CD14-positive monocyte (primary cell): Measurements from ENCODE around the gene CISTR. TPM values are rescaled to one million over a fixed set of nuclear protein-coding genes. Genes with fewer than 3 reads are reported as not detected.

Experiments
- DNase-seq, 3 donors: peaks; one replicate each; pipeline ENCODE4 v3.0.0-alpha.2; 2011 to 2022
- H2AFZ ChIP-seq: 2 replicates; pipeline ENCODE4 v1.6.0; 2012; ENCODE audit warnings: mild to moderate bottlenecking, low read depth, low read length, inconsistent platforms; ENCODE audit not compliant: insufficient read depth, poor library complexity, severe bottlenecking
- H3K27ac ChIP-seq, 2 donors: 1 replicate in 1 of 2; 2 replicates in 1 of 2; pipeline ENCODE4 v1.5.1; 2012 to 2013; ENCODE audit warnings: low read length in 2 of 2, control low read depth in 1 of 2, inconsistent platforms in 1 of 2, low read depth in 1 of 2, mild to moderate bottlenecking in 1 of 2
- H3K27me3 ChIP-seq, 2 donors: one replicate each; pipeline versions ENCODE4 v1.6.0 to v1.6.1; 2011 to 2013; ENCODE audit warnings: low read length in 2 of 2; ENCODE audit not compliant: control insufficient read depth in 2 of 2, insufficient read depth in 2 of 2
- H3K36me3 ChIP-seq, 2 donors: replicated peaks in 1 of 2; 1 replicate in 1 of 2; 2 replicates in 1 of 2; pipeline versions ENCODE4 v1.5.1 to v1.6.1; 2012 to 2013; ENCODE audit warnings: low read length in 2 of 2, control low read depth in 1 of 2, inconsistent platforms in 1 of 2, mild to moderate bottlenecking in 1 of 2; ENCODE audit not compliant: insufficient read depth in 2 of 2, control insufficient read depth in 1 of 2
- H3K4me1 ChIP-seq, 2 donors: 1 replicate in 1 of 2; 2 replicates in 1 of 2; pipeline versions ENCODE4 v1.5.1 to v1.6.1; 2012 to 2013; ENCODE audit warnings: low read length in 2 of 2, control low read depth in 1 of 2, inconsistent platforms in 1 of 2, mild to moderate bottlenecking in 1 of 2, moderate library complexity in 1 of 2; ENCODE audit not compliant: insufficient read depth in 2 of 2, control insufficient read depth in 1 of 2
- H3K4me2 ChIP-seq: replicated peaks from 2 replicates; pipeline ENCODE3; 2012; ENCODE audit warnings: low read length, moderate library complexity, mild to moderate bottlenecking; ENCODE audit not compliant: poor library complexity, severe bottlenecking; ENCODE audit errors: extremely low read depth
- H3K4me3 ChIP-seq, 3 experiments: fragments of 200-600 bp in 1 of 3; sonication (generic) in 1 of 3; replicated peaks in 1 of 3; 1 replicate in 2 of 3; 2 replicates in 1 of 3; pipeline ENCODE4 v1.5.1; 2011 to 2013; ENCODE audit warnings: low read length in 3 of 3, mild to moderate bottlenecking in 3 of 3, control low read depth in 2 of 3, low read depth in 2 of 3, inconsistent platforms in 1 of 3, moderate library complexity in 1 of 3
- H3K79me2 ChIP-seq: 2 replicates; pipeline ENCODE4 v1.6.0; 2012; ENCODE audit warnings: mild to moderate bottlenecking, control low read depth, inconsistent platforms, low read length, moderate library complexity; ENCODE audit not compliant: insufficient read depth
- H3K9ac ChIP-seq: 2 replicates; pipeline ENCODE4 v1.6.0; 2017; ENCODE audit warnings: low read length, mild to moderate bottlenecking; ENCODE audit not compliant: insufficient read depth, poor library complexity, severe bottlenecking
- H3K9me3 ChIP-seq, 2 donors: replicated peaks in 1 of 2; 1 replicate in 1 of 2; 2 replicates in 1 of 2; pipeline versions ENCODE4 v1.5.1 to v1.6.1; 2012 to 2013; ENCODE audit warnings: low read length in 2 of 2, control low read depth in 1 of 2; ENCODE audit not compliant: control insufficient read depth in 1 of 2, insufficient read depth in 1 of 2
- H4K20me1 ChIP-seq: 2 replicates; pipeline ENCODE4 v1.6.0; 2012; ENCODE audit warnings: mild to moderate bottlenecking, low read length, control low read depth, moderate library complexity; ENCODE audit not compliant: insufficient read depth
- H3K27ac Mint-ChIP-seq, 7 donors: one replicate each; pipeline ENCODE4 v1.8.0; 2020; ENCODE audit warnings: mild to moderate bottlenecking in 7 of 7, mixed read lengths in 7 of 7, moderate library complexity in 6 of 7, inconsistent platforms in 2 of 7
- H3K27me3 Mint-ChIP-seq, 3 donors: one replicate each; pipeline ENCODE4 v1.8.0; 2021 to 2022; ENCODE audit warnings: low read depth in 3 of 3, mild to moderate bottlenecking in 3 of 3, mixed read lengths in 3 of 3, moderate library complexity in 3 of 3, inconsistent platforms in 1 of 3
- H3K36me3 Mint-ChIP-seq, 2 donors: one replicate each; pipeline ENCODE4 v1.8.0; 2020; ENCODE audit warnings: mixed read lengths in 2 of 2, inconsistent platforms in 1 of 2, mild to moderate bottlenecking in 1 of 2
- H3K4me1 Mint-ChIP-seq: one replicate; pipeline ENCODE4 v1.8.0; 2020; ENCODE audit warnings: mild to moderate bottlenecking, mixed read lengths
- H3K4me3 Mint-ChIP-seq, 2 donors: one replicate each; pipeline ENCODE4 v1.8.0; 2020; ENCODE audit warnings: mild to moderate bottlenecking in 2 of 2, mixed read lengths in 2 of 2, moderate library complexity in 1 of 2
- H3K9me3 Mint-ChIP-seq, 7 donors: one replicate each; pipeline ENCODE4 v1.8.0; 2020 to 2022; ENCODE audit warnings: mixed read lengths in 7 of 7, mild to moderate bottlenecking in 6 of 7, moderate library complexity in 6 of 7, inconsistent platforms in 2 of 7
- CTCF ChIP-seq: fragments of 200-600 bp; IDR thresholded peaks from one replicate; pipeline ENCODE4 v1.8.0; 2022; ENCODE audit warnings: antibody characterized with exemption, mild to moderate bottlenecking
- WGBS: methylation state at CpG from one replicate; pipeline ENCODE4 v1.1.5; 2013; ENCODE audit warnings: missing lambda C conversion rate; ENCODE audit not compliant: insufficient coverage; 5-methylcytosine and 5-hydroxymethylcytosine counted together
- intact Hi-C, 2 donors: fragments of 100-400 bp; cut with micrococcal nuclease; formaldehyde crosslinking; loops; one replicate each; pipeline versions ENCODE4 v1.15.0 to v1.15.1; 2023
- polyA plus RNA-seq, 3 donors: library from polyadenylated mRNA; depleted of rRNA in 1 of 3; unstranded in 2 of 3; stranded (reverse) in 1 of 3; fragments of 300-500 nt in 2 of 3; fragments of >200 nt in 1 of 3; fragmentation: Illumina TruSeq in 2 of 3; gene quantifications; 1 replicate in 2 of 3; 2 replicates in 1 of 3; pipeline ENCODE4 v1.2.3, GENCODE V29; 2012 to 2021

The CISTR gene
- polyA plus RNA-seq, 3 donors: not detected

GRCh38 chr12:53744130-53744441 is 7.7 kb downstream of the CISTR start:
- Histone ChIP-seq H3K27ac (no peak overlapping the region), H3K27me3 (peaks cover 49 to 86% of the 10 kb centered on the region in 2 donors), H3K4me3 (no peak overlapping the region), H3K9me3 (peaks cover 0 to 20% of the 10 kb centered on the region in 2 donors), H3K79me2 (no peaks in the 10 kb centered on the region), H2AFZ (no peak overlapping the region), H3K4me1 (peaks cover 0 to 10% of the 10 kb centered on the region in 2 donors), H3K9ac (no peak overlapping the region), H3K36me3 (no peaks in the 10 kb centered on the region), H4K20me1 (no peaks in the 10 kb centered on the region), H3K4me2 (no peak overlapping the region)
- DNase-seq: no peak
- TF ChIP-seq CTCF: no peak
- intact Hi-C loops: no loop called here
- H3K36me3 Mint-ChIP-seq: peaks cover 0 to 2% of the 10 kb centered on the region in 2 donors
- peaks cover 0 to 39% (median 36%) of the 10 kb centered on the region in 3 donors for H3K27me3 Mint-ChIP-seq
- peaks cover 0 to 6% (median 2%) of the 10 kb centered on the region in 7 donors for H3K9me3 Mint-ChIP-seq
- H3K4me3 Mint-ChIP-seq: no peak overlapping the region
- no CpG with 5 or more reads among the region's 1 CpG for WGBS
- peaks cover 19% of the 10 kb centered on the region for H3K4me1 Mint-ChIP-seq
- no peak overlapping the region for H3K27ac Mint-ChIP-seq

- Histone ChIP-seq H3K36me3 (no peaks in the 10 kb centered on the region), H4K20me1 (no peaks in the 10 kb centered on the region), H3K9ac (no peak overlapping the region), H3K27ac (no peak overlapping the region), H3K4me3 (peak overlapping the region in 1 of 3 experiments; percentile 39), H3K9me3 (peaks cover 0 to 25% of the 10 kb centered on the region in 2 donors), H3K4me1 (peaks cover 0 to 13% of the 10 kb centered on the region in 2 donors), H3K4me2 (peak overlapping the region; percentile 61), H3K27me3 (peaks cover 50 to 86% of the 10 kb centered on the region in 2 donors), H3K79me2 (no peaks in the 10 kb centered on the region), H2AFZ (peak overlapping the region; percentile 78)
- H3K27ac Mint-ChIP-seq: no peak overlapping the region
- DNase-seq: peak; percentile 45 to 64 (median 54)
- peaks cover 23% of the 10 kb centered on the region for H3K4me1 Mint-ChIP-seq
- H3K36me3 Mint-ChIP-seq: peaks cover 0 to 2% of the 10 kb centered on the region in 2 donors
- peak overlapping the region in 1 of 2 donors; percentile 84 for H3K4me3 Mint-ChIP-seq
- peak; percentile 97 for TF ChIP-seq CTCF
- H3K27me3 Mint-ChIP-seq: peaks cover 0 to 42% (median 39%) of the 10 kb centered on the region in 3 donors
- intact Hi-C loops: loop anchor here in 1 of 2 donors (2.0 kb wide), 1 partner anchor 41 kb away; no protein-coding TSS in a partner anchor
- WGBS: 11% methylated on average over 9 of the region's 16 CpGs
- peaks cover 0 to 8% (median 2%) of the 10 kb centered on the region in 7 donors for H3K9me3 Mint-ChIP-seq
Measured at GRCh38 chr12:53743266-53744129, 8.3 kb downstream of the CISTR start.
